Heart left ventricle (tissue), 16 donors: ENCODE results near the gene KCNJ6. TPM values are rescaled to one million over a fixed set of nuclear protein-coding genes. Genes with fewer than 3 reads are reported as not detected.

ENCODE experiments used
- ATAC-seq, 4 donors: fragments of 200-7000 bp; cut with Tn5 transposase; one replicate each; pipeline ENCODE4 v1.9.1; 2020 to 2022; ENCODE audit warnings: moderate library complexity in 4 of 4, mild to moderate bottlenecking in 3 of 4, moderate number of reproducible peaks in 1 of 4
- DNase-seq, 5 donors: peaks; one replicate each; pipeline ENCODE4 v3.0.0-alpha.2; 2020
- H3K27ac ChIP-seq, 12 donors: fragments of 200-600 bp; sonication (generic) in 4 of 12; one replicate each; pipeline versions ENCODE4 v1.5.0 to v1.8.0; 2016 to 2022; ENCODE audit warnings: mild to moderate bottlenecking in 2 of 12
- H3K27me3 ChIP-seq, 9 donors: fragments of 200-600 bp; sonication (generic) in 2 of 9; one replicate each; pipeline versions ENCODE4 v1.5.1 to v1.8.0; 2016 to 2022; ENCODE audit warnings: mild to moderate bottlenecking in 3 of 9
- H3K36me3 ChIP-seq, 9 donors: fragments of 200-600 bp; sonication (generic) in 2 of 9; one replicate each; pipeline versions ENCODE4 v1.5.0 to v1.8.0; 2018 to 2022; ENCODE audit warnings: mild to moderate bottlenecking in 2 of 9
- H3K4me1 ChIP-seq, 12 donors: fragments of 200-600 bp; sonication (generic) in 4 of 12; one replicate each; pipeline versions ENCODE4 v1.5.0 to v1.8.0; 2016 to 2022; ENCODE audit warnings: mild to moderate bottlenecking in 3 of 12
- H3K4me3 ChIP-seq, 12 donors: fragments of 200-600 bp; sonication (generic) in 4 of 12; one replicate each; pipeline versions ENCODE4 v1.5.0 to v1.8.0; 2017 to 2022; ENCODE audit warnings: mild to moderate bottlenecking in 9 of 12, moderate library complexity in 4 of 12
- H3K9me3 ChIP-seq, 12 donors: fragments of 200-600 bp; sonication (generic) in 4 of 12; one replicate each; pipeline versions ENCODE4 v1.5.0 to v1.8.0; 2016 to 2022; ENCODE audit warnings: mild to moderate bottlenecking in 1 of 12
- CTCF ChIP-seq, 12 donors: fragments of 200-600 bp; sonication (generic) in 4 of 12; IDR thresholded peaks; one replicate each; pipeline versions ENCODE4 v1.5.0 to v1.8.0; 2018 to 2022; ENCODE audit warnings: antibody characterized with exemption in 12 of 12, mild to moderate bottlenecking in 5 of 12
- POLR2A ChIP-seq, 2 donors: fragments of 450-650 bp; IDR thresholded peaks; one replicate each; pipeline ENCODE4 v1.6.1; 2017; ENCODE audit warnings: antibody characterized with exemption in 2 of 2, mild to moderate bottlenecking in 2 of 2, moderate library complexity in 2 of 2
- WGBS, 4 donors: extraction: QIAGEN DNeasy Blood & Tissue Kit in 2 of 4; methylation state at CpG; one replicate each; pipeline versions ENCODE4 v1.1.5 to v1.1.7; 2013 to 2018; 5-methylcytosine and 5-hydroxymethylcytosine counted together
- intact Hi-C, 10 donors: fragments of 100-400 bp; cut with DNase I; formaldehyde crosslinking; loops; one replicate each; pipeline versions ENCODE4 v1.11.1 to v1.14.2; 2022
- polyA plus RNA-seq, 2 donors: library from polyadenylated mRNA; stranded (reverse); fragments of 200-250 nt; gene quantifications; one replicate each; pipeline ENCODE4 v1.2.3, GENCODE V29; 2013
- total RNA-seq, 9 donors: library from RNA; depleted of rRNA in 2 of 9; stranded (reverse); fragments of >200 nt in 2 of 9; fragmentation: NEBNext Ultra II Directional in 3 of 9; extraction: Animal tissue kit (Norgen Biotek cat#: 25700) in 3 of 9; gene quantifications; one replicate each; pipeline versions ENCODE4 v1.1.0 to v1.2.4, GENCODE V29; 2016 to 2023
- donor health status: ischemic (EF 13 %, LVEDD 7.1; RV severe dilation, severe dysfunction).
- donor health status: healthy with polysubstance abuse.
- donor health status: DM: no; HTN: yes; CAD: no.
- donor health status: DM: no; HTN: no; CAD: no.
- donor health status: ischemic (EF 25% LVEDD 6.9; RV normal size, moderate dysfunction).
- donor health status: ischemic (EF 25% LVEDD 5.7; RV mildly dilated, moderate dysfunction).
- donor health status: healthy.
- donor health status: DM: yes; HTN: yes; CAD: no.
- donor health status: ischemic (EF 35%, LVEDD 5.7; RV mildly dilated, moderate dysfunction).
- donor health status: nonischemic (EF 11% LVEDD 7.7; RV severe dilation, severe dysfunction).
- donor health status: DM: yes; HTN: yes; CAD: no.
- donor health status: PGD.
- donor health status: ischemic (EF 29% LVEDD 5.4; RV normal size, mild dysfunction).
- donor health status: nonischemic (EF 23%, LVEDD 6.1; RV moderate dilation, normal function).

KCNJ6 gene
- total and polyA plus RNA-seq, 11 donors: not detected

- Histone ChIP-seq H3K9me3 (no peaks in the 10 kb centered on the region), H3K27ac (no peak overlapping the region), H3K36me3 (no peaks in the 10 kb centered on the region), H3K4me1 (no peaks in the 10 kb centered on the region), H3K4me3 (no peak overlapping the region), H3K27me3 (peaks cover 0 to 19% (median 0%) of the 10 kb centered on the region in 9 donors)
- 86 to 93% (median 90%) methylated on average over 1 of the region's 1 CpG for WGBS, 4 donors
- no peak for ATAC-seq
- intact Hi-C loops: no loop called here
- TF ChIP-seq CTCF (IDR thresholded peaks at IDR 0.05) (no peak), POLR2A (IDR thresholded peaks at IDR 0.05) (no peak)
- DNase-seq: no peak
Observed at GRCh38 chr21:37876561-37876960, 39.7 kb downstream of the KCNJ6 start.

GRCh38 chr21:37874904-37875780 lies 41.1 kb downstream of the KCNJ6 start:
- DNase-seq: no peak
- no peak overlapping the region for H3K27ac ChIP-seq
- H3K27me3 ChIP-seq: peaks cover 0 to 13% (median 0%) of the 10 kb centered on the region in 9 donors
- TF ChIP-seq POLR2A (IDR thresholded peaks at IDR 0.05) (no peak), CTCF (IDR thresholded peaks at IDR 0.05) (no peak)
- WGBS, 4 donors: 58 to 73% (median 66%) methylated on average over 10 of the region's 10 CpGs
- no peaks in the 10 kb centered on the region for H3K4me1 ChIP-seq
- no peaks in the 10 kb centered on the region for H3K36me3 ChIP-seq
- H3K4me3 ChIP-seq: no peak overlapping the region
- intact Hi-C loops: no loop called here
- no peaks in the 10 kb centered on the region for H3K9me3 ChIP-seq
- no peak for ATAC-seq

- no peak for ATAC-seq
- TF ChIP-seq POLR2A (IDR thresholded peaks at IDR 0.05) (no peak), CTCF (IDR thresholded peaks at IDR 0.05) (no peak)
- H3K9me3 ChIP-seq: no peaks in the 10 kb centered on the region
- no peaks in the 10 kb centered on the region for H3K4me1 ChIP-seq
- no peak overlapping the region for H3K27ac ChIP-seq
- peaks cover 0 to 9% (median 0%) of the 10 kb centered on the region in 9 donors for H3K27me3 ChIP-seq
- H3K4me3 ChIP-seq: no peak overlapping the region
- WGBS, 4 donors: 54 to 59% (median 58%) methylated on average over 3 of the region's 3 CpGs
- no peak for DNase-seq
- intact Hi-C loops: no loop called here
- H3K36me3 ChIP-seq: no peaks in the 10 kb centered on the region
Observed at GRCh38 chr21:37874481-37874880, 41.8 kb downstream of the KCNJ6 start.

GRCh38 chr21:37873655-37874054 lies 42.6 kb downstream of the KCNJ6 start:
- Histone ChIP-seq H3K36me3 (no peaks in the 10 kb centered on the region), H3K27ac (no peak overlapping the region), H3K4me1 (no peaks in the 10 kb centered on the region), H3K4me3 (no peak overlapping the region), H3K9me3 (no peaks in the 10 kb centered on the region), H3K27me3 (peaks cover 0 to 11% (median 0%) of the 10 kb centered on the region in 9 donors)
- no peak for TF ChIP-seq CTCF (IDR thresholded peaks at IDR 0.05)
- TF ChIP-seq POLR2A (IDR thresholded peaks at IDR 0.05): no peak
- ATAC-seq (no peak), DNase-seq (no peak)
- WGBS, 4 donors: 35 to 55% (median 37%) methylated on average over 3 of the region's 3 CpGs
- intact Hi-C loops: no loop called here
